OCI-LY1 (cell line): ENCODE data around the gene OR5B21.

ENCODE experiments used
- H2AFZ ChIP-seq: fragments of 200-600 bp; sonication (generic), shearing (Covaris generic); 2 replicates; pipeline ENCODE4 v1.6.0; 2014; ENCODE audit warnings: antibody characterized with exemption, mild to moderate bottlenecking, low read length
- H3F3A ChIP-seq: fragments of 200-600 bp; sonication (generic), shearing (Covaris generic); 2 replicates; pipeline ENCODE4 v1.6.0; 2014; ENCODE audit warnings: mild to moderate bottlenecking, antibody characterized with exemption, low read length, moderate library complexity; ENCODE audit not compliant: insufficient read depth
- H3K27ac ChIP-seq: fragments of 200-600 bp; sonication (generic); 2 replicates; pipeline ENCODE4 v1.5.1; 2014; ENCODE audit warnings: low read length, mixed run types, mild to moderate bottlenecking, low read depth; ENCODE audit not compliant: poor library complexity, severe bottlenecking
- H3K27me3 ChIP-seq: fragments of 200-600 bp; sonication (generic); 2 replicates; pipeline ENCODE4 v1.6.0; 2014; ENCODE audit warnings: antibody characterized with exemption, mild to moderate bottlenecking, low read length, moderate library complexity; ENCODE audit not compliant: insufficient read depth
- H3K36me3 ChIP-seq: fragments of 200-600 bp; sonication (generic); 2 replicates; pipeline ENCODE4 v1.6.1; 2014; ENCODE audit warnings: mild to moderate bottlenecking, antibody characterized with exemption, low read length, moderate library complexity, mixed read lengths; ENCODE audit not compliant: insufficient read depth
- H3K4me1 ChIP-seq: fragments of 200-600 bp; sonication (generic); 2 replicates; pipeline ENCODE4 v1.5.1; 2014; ENCODE audit warnings: mild to moderate bottlenecking, low read length, moderate library complexity; ENCODE audit not compliant: insufficient read depth, severe bottlenecking
- H3K4me2 ChIP-seq: fragments of 200-600 bp; sonication (generic), shearing (Covaris generic); 2 replicates; pipeline ENCODE4 v1.6.1; 2014; ENCODE audit warnings: low read length
- H3K4me3 ChIP-seq: fragments of 200-600 bp; sonication (generic); 2 replicates; pipeline ENCODE4 v1.5.1; 2014; ENCODE audit warnings: low read length, low read depth, mild to moderate bottlenecking, mixed read lengths; ENCODE audit not compliant: poor library complexity, severe bottlenecking
- H3K79me2 ChIP-seq: fragments of 200-600 bp; shearing (Covaris generic); 2 replicates; pipeline ENCODE4 v1.6.1; 2016; ENCODE audit warnings: mixed run types, low read length, mixed read lengths; ENCODE audit not compliant: insufficient read depth
- H3K9ac ChIP-seq: fragments of 200-600 bp; sonication (generic), shearing (Covaris generic); 2 replicates; pipeline ENCODE4 v1.6.1; 2014; ENCODE audit warnings: mild to moderate bottlenecking, low read length, mixed read lengths
- H3K9me2 ChIP-seq: fragments of 200-600 bp; sonication (generic), shearing (Covaris generic); 2 replicates; pipeline ENCODE4 v1.6.1; 2014; ENCODE audit warnings: low read depth, mild to moderate bottlenecking, low read length, mixed read lengths
- H3K9me3 ChIP-seq: fragments of 200-600 bp; shearing (Covaris generic); 2 replicates; pipeline ENCODE4 v1.6.1; 2014; ENCODE audit warnings: low read length, mixed read lengths
- H4K20me1 ChIP-seq: fragments of 200-600 bp; sonication (generic), shearing (Covaris generic); 2 replicates; pipeline ENCODE4 v1.6.0; 2016; ENCODE audit warnings: mild to moderate bottlenecking, low read length; ENCODE audit not compliant: insufficient read depth
- CTCF ChIP-seq: fragments of 200-600 bp; sonication (generic), shearing (Covaris generic); IDR thresholded peaks from 2 replicates; pipeline ENCODE4 v1.5.1; 2017; ENCODE audit warnings: mild to moderate bottlenecking, antibody characterized with exemption, low read length, moderate library complexity, mixed read lengths
- EZH2 ChIP-seq: fragments of 200-600 bp; sonication (generic), shearing (Covaris generic); IDR thresholded peaks from 2 replicates; pipeline ENCODE4 v1.8.0; 2017; ENCODE audit warnings: borderline replicate concordance, mixed run types, mild to moderate bottlenecking, antibody characterized with exemption, low read length, moderate library complexity, mixed read lengths

Gene OR5B21

GRCh38 chr11:58502004-58502403 lies 5.9 kb downstream of the OR5B21 start:
- H4K20me1 ChIP-seq, result no peaks in the 10 kb centered on the region
- no peak overlapping the region for H3K4me2 ChIP-seq
- TF ChIP-seq EZH2 (no peak), CTCF (no peak)
- no peaks in the 10 kb centered on the region for H3K9me2 ChIP-seq
- peaks cover 5% of the 10 kb centered on the region for H3K4me1 ChIP-seq
- no peaks in the 10 kb centered on the region for H3K79me2 ChIP-seq
- no peaks in the 10 kb centered on the region for H3F3A ChIP-seq
- H3K9me3 ChIP-seq, result no peaks in the 10 kb centered on the region
- no peak overlapping the region for H3K9ac ChIP-seq
- H3K27me3 ChIP-seq, result no peaks in the 10 kb centered on the region
- H3K36me3 ChIP-seq, result no peaks in the 10 kb centered on the region
- H3K4me3 ChIP-seq, result no peak overlapping the region
- H3K27ac ChIP-seq, result no peak overlapping the region
- H2AFZ ChIP-seq, result no peak overlapping the region

GRCh38 chr11:58498464-58498863 lies 9.4 kb downstream of the OR5B21 start:
- Histone ChIP-seq H3K9me3 (no peaks in the 10 kb centered on the region), H3K9ac (no peak overlapping the region), H3K27ac (no peak overlapping the region), H3K4me3 (no peak overlapping the region), H3K79me2 (no peaks in the 10 kb centered on the region), H3K4me1 (no peaks in the 10 kb centered on the region), H3K36me3 (no peaks in the 10 kb centered on the region), H2AFZ (no peak overlapping the region), H4K20me1 (no peaks in the 10 kb centered on the region), H3K9me2 (no peaks in the 10 kb centered on the region), H3F3A (no peaks in the 10 kb centered on the region), H3K4me2 (no peak overlapping the region), H3K27me3 (no peaks in the 10 kb centered on the region)
- TF ChIP-seq EZH2 (no peak), CTCF (no peak)

- no peak for TF ChIP-seq CTCF
- no peak for TF ChIP-seq EZH2
- H2AFZ ChIP-seq, result no peak overlapping the region
- H3K4me2 ChIP-seq, result no peak overlapping the region
- H4K20me1 ChIP-seq, result no peaks in the 10 kb centered on the region
- no peaks in the 10 kb centered on the region for H3K79me2 ChIP-seq
- H3K36me3 ChIP-seq, result no peaks in the 10 kb centered on the region
- H3K9ac ChIP-seq, result no peak overlapping the region
- H3K9me3 ChIP-seq, result no peaks in the 10 kb centered on the region
- H3K4me1 ChIP-seq, result no peaks in the 10 kb centered on the region
- H3K27ac ChIP-seq, result no peak overlapping the region
- H3K9me2 ChIP-seq, result no peaks in the 10 kb centered on the region
- no peaks in the 10 kb centered on the region for H3F3A ChIP-seq
- H3K4me3 ChIP-seq, result no peak overlapping the region
- no peaks in the 10 kb centered on the region for H3K27me3 ChIP-seq
Observed at GRCh38 chr11:58497951-58498350, 10.0 kb downstream of the OR5B21 start.
